SK-N-SH treated with all-trans-retinoic acid at 6 μM for 48 hours (cell line): ENCODE measurements around the gene TPRG1L.

Experiments
- ATAC-seq: fragments of 200-7000 bp; cut with Tn5 transposase; 3 replicates; pipeline ENCODE4 v1.9.1; 2020; ENCODE audit warnings: mild to moderate bottlenecking, moderate library complexity
- ARNTL ChIP-seq: fragments of 450-650 bp; formaldehyde crosslinking; IDR thresholded peaks from 2 replicates; pipeline ENCODE4 v1.5.0; 2020; ENCODE audit warnings: low read depth, mild to moderate bottlenecking, moderate library complexity, borderline replicate concordance
- BACH2 ChIP-seq: fragments of 250-450 bp; sonication (Bioruptor Pico); IDR thresholded peaks from 2 replicates; pipeline ENCODE4 v1.9.0; 2021; ENCODE audit warnings: mild to moderate bottlenecking, borderline replicate concordance
- CREB5 ChIP-seq: fragments of 250-450 bp; sonication (Bioruptor Pico); IDR thresholded peaks from 2 replicates; pipeline ENCODE4 v1.5.1; 2020; ENCODE audit warnings: low read depth, mild to moderate bottlenecking, moderate library complexity
- CSDC2 ChIP-seq: fragments of 250-450 bp; sonication (Bioruptor Pico); IDR thresholded peaks from 2 replicates; pipeline ENCODE4 v1.5.0; 2020; ENCODE audit warnings: mild to moderate bottlenecking, moderate library complexity
- CSRNP3 ChIP-seq: fragments of 250-450 bp; sonication (Bioruptor Pico); IDR thresholded peaks from 2 replicates; pipeline ENCODE4 v1.5.1; 2021; ENCODE audit warnings: mild to moderate bottlenecking, moderate library complexity
- GLIS3 ChIP-seq: fragments of 250-450 bp; sonication (Bioruptor Pico); IDR thresholded peaks from 2 replicates; pipeline ENCODE4 v1.5.0; 2020; ENCODE audit warnings: mild to moderate bottlenecking, moderate library complexity
- ISL1 ChIP-seq: fragments of 250-450 bp; sonication (Bioruptor Pico); IDR thresholded peaks from 2 replicates; pipeline ENCODE4 v2.1.2; 2022; ENCODE audit warnings: mild to moderate bottlenecking, moderate library complexity
- OSR1 ChIP-seq: fragments of 250-450 bp; sonication (Bioruptor Pico); IDR thresholded peaks from 2 replicates; pipeline ENCODE4 v1.8.0; 2022; ENCODE audit warnings: moderate library complexity, mild to moderate bottlenecking, inconsistent platforms
- PATZ1 ChIP-seq: fragments of 250-450 bp; sonication (Bioruptor Pico); IDR thresholded peaks from 2 replicates; pipeline ENCODE4 v1.8.0; 2020; ENCODE audit warnings: mild to moderate bottlenecking, moderate library complexity, borderline replicate concordance
- POU6F1 ChIP-seq: fragments of 250-450 bp; sonication (Bioruptor Pico); IDR thresholded peaks from 2 replicates; pipeline ENCODE4 v1.8.0; 2021; ENCODE audit warnings: low read depth, mild to moderate bottlenecking, moderate library complexity, borderline replicate concordance
- PPARA ChIP-seq: fragments of 250-450 bp; sonication (Bioruptor Pico); IDR thresholded peaks from 2 replicates; pipeline ENCODE4 v1.5.0; 2020; ENCODE audit warnings: mild to moderate bottlenecking, borderline replicate concordance
- RARB ChIP-seq: fragments of 250-450 bp; sonication (Bioruptor Pico); IDR thresholded peaks from 2 replicates; pipeline ENCODE4 v1.8.0; 2021; ENCODE audit warnings: mild to moderate bottlenecking, moderate library complexity
- SNAI2 ChIP-seq: fragments of 250-450 bp; sonication (Bioruptor Pico); IDR thresholded peaks from 2 replicates; pipeline ENCODE4 v1.5.0; 2020; ENCODE audit warnings: mild to moderate bottlenecking, moderate library complexity
- TCF4 ChIP-seq: fragments of 250-450 bp; sonication (Bioruptor Pico); IDR thresholded peaks from 2 replicates; pipeline ENCODE4 v1.8.0; 2021; ENCODE audit warnings: mild to moderate bottlenecking, moderate library complexity, borderline replicate concordance
- TSHZ2 ChIP-seq: fragments of 250-450 bp; sonication (Bioruptor Pico); IDR thresholded peaks from 2 replicates; pipeline ENCODE4 v1.5.0; 2020; ENCODE audit warnings: mild to moderate bottlenecking, moderate library complexity
- ZC3H10 ChIP-seq: fragments of 250-450 bp; sonication (Bioruptor Pico); IDR thresholded peaks from 2 replicates; pipeline ENCODE4 v1.5.1; 2021; ENCODE audit warnings: mild to moderate bottlenecking, moderate library complexity
- ZFP3 ChIP-seq: fragments of 250-450 bp; sonication (Bioruptor Pico); IDR thresholded peaks from 2 replicates; pipeline ENCODE4 v1.5.0; 2020; ENCODE audit warnings: mild to moderate bottlenecking, moderate library complexity
- ZFP30 ChIP-seq: fragments of 450-650 bp; formaldehyde crosslinking; IDR thresholded peaks from 2 replicates; pipeline ENCODE4 v1.5.0; 2022; ENCODE audit warnings: mild to moderate bottlenecking, moderate library complexity
- ZNF565 ChIP-seq: fragments of 450-650 bp; formaldehyde crosslinking; conservative IDR thresholded peaks from 2 replicates; pipeline ENCODE4 v1.5.0; 2020; ENCODE audit warnings: low read depth, mild to moderate bottlenecking, moderate library complexity
- ZNF70 ChIP-seq: fragments of 450-650 bp; formaldehyde crosslinking; IDR thresholded peaks from 2 replicates; pipeline ENCODE4 v1.5.0; 2020; ENCODE audit warnings: mild to moderate bottlenecking, moderate library complexity
- ZNF8 ChIP-seq: fragments of 450-650 bp; formaldehyde crosslinking; IDR thresholded peaks from 2 replicates; pipeline ENCODE4 v1.5.0; 2020; ENCODE audit warnings: mild to moderate bottlenecking, moderate library complexity

The TPRG1L gene

GRCh38 chr1:3669971-3670431 is 45.2 kb downstream of the TPRG1L start:
- ATAC-seq, result no peak
- no peak for TF ChIP-seq GLIS3
- TF ChIP-seq RARB (CRISPR knock-in tag), result no peak
- no peak for TF ChIP-seq CREB5
- no peak for TF ChIP-seq ZFP3
- TF ChIP-seq CSDC2, result no peak
- no peak for TF ChIP-seq ARNTL (CRISPR knock-in tag)
- no peak for TF ChIP-seq TCF4 (CRISPR knock-in tag)
- no peak for TF ChIP-seq POU6F1
- no peak for TF ChIP-seq PPARA (CRISPR knock-in tag)
- TF ChIP-seq OSR1 (CRISPR knock-in tag), result no peak
- TF ChIP-seq ISL1 (CRISPR knock-in tag), result no peak
- TF ChIP-seq TSHZ2, result no peak
- TF ChIP-seq SNAI2 (CRISPR knock-in tag), result no peak
- no peak for TF ChIP-seq BACH2
- TF ChIP-seq ZNF565 (CRISPR knock-in tag), result no peak
- no peak for TF ChIP-seq PATZ1
- TF ChIP-seq, all 23 proteins: peak for 0

GRCh38 chr1:3670823-3671265 is 46.0 kb downstream of the TPRG1L start:
- TF ChIP-seq POU6F1 (no peak), TSHZ2 (no peak), ISL1 (CRISPR knock-in tag) (no peak)
- no peak for ATAC-seq

GRCh38 chr1:3671371-3672180 is 46.8 kb downstream of the TPRG1L start:
- no peak for ATAC-seq
- no peak for TF ChIP-seq RARB (CRISPR knock-in tag)
- no peak for TF ChIP-seq ZNF8 (CRISPR knock-in tag)
- TF ChIP-seq ZFP30 (CRISPR knock-in tag), result no peak
- TF ChIP-seq POU6F1, result no peak
- no peak for TF ChIP-seq PPARA (CRISPR knock-in tag)
- no peak for TF ChIP-seq SNAI2 (CRISPR knock-in tag)
- no peak for TF ChIP-seq CSRNP3 (CRISPR knock-in tag)
- TF ChIP-seq ZNF70 (CRISPR knock-in tag), result no peak
- TF ChIP-seq ZFP3, result no peak
- no peak for TF ChIP-seq ZC3H10 (CRISPR knock-in tag)
